HepG2 (cell line): ENCODE measurements around the gene SDC4. TPM values are rescaled to one million over a fixed set of nuclear protein-coding genes. Genes with fewer than 3 reads are reported as not detected.

Experiments used
- ATAC-seq: fragments of 200-7000 bp; cut with Tn5 transposase; 3 replicates; pipeline ENCODE4 v1.9.1; 2020; ENCODE audit warnings: mild to moderate bottlenecking, moderate library complexity
- BruUV-seq: library from RNA; stranded (reverse); fragments of 400-500 nt; replicated peaks from 2 replicates; lab custom pipeline; 2021; lab: Mats Ljungman, UMichigan
- CTCF ChIA-PET: fragments of 300-600 bp; formaldehyde crosslinking; extraction: SDS; loops from one replicate; lab custom pipeline; 2021; ENCODE audit warnings: low total read pairs, inconsistent platforms, low intra/inter-chr PET ratio; lab: Yijun Ruan, JAX
- POLR2A ChIA-PET: fragments of 350-600 bp; sonication (Branson Sonifier 250); formaldehyde crosslinking; loops from one replicate; lab custom pipeline; 2020; ENCODE audit warnings: antibody characterized with exemption, inconsistent platforms; lab: Yijun Ruan, JAX
- DNase-seq: peaks from one replicate; pipeline ENCODE4 v3.0.0-alpha.2; 2015; ENCODE audit warnings: low spot score
- FAIRE-seq: peaks from 3 replicates; lab custom pipeline; 2011; peaks lifted over from hg19 to GRCh38; lab: Jason Lieb, UNC
- H2AFZ ChIP-seq: one replicate; pipeline ENCODE4 v1.6.1; 2011; ENCODE audit warnings: low read length, inconsistent platforms
- H3K27ac ChIP-seq: fragments of 300-600 bp; 3 replicates; pipeline ENCODE4 v1.8.0; 2011; ENCODE audit warnings: mixed run types, mild to moderate bottlenecking, mixed read lengths, low read length, inconsistent platforms; ENCODE audit not compliant: insufficient read depth; ENCODE audit errors: extremely low read length
- H3K27me3 ChIP-seq, 2 experiments: fragments of 200-600 bp in 1 of 2; 2 replicates in 1 of 2; 3 replicates in 1 of 2; pipeline versions ENCODE4 v1.6.0 to v1.8.0; 2011; ENCODE audit warnings: low read length in 2 of 2, mild to moderate bottlenecking in 2 of 2, moderate library complexity in 2 of 2, inconsistent platforms in 1 of 2; ENCODE audit not compliant: insufficient read depth in 2 of 2, control insufficient read depth in 1 of 2
- H3K36me3 ChIP-seq, 2 experiments: fragments of 200-600 bp in 1 of 2; replicated peaks in 1 of 2; 2 replicates in 1 of 2; 3 replicates in 1 of 2; pipeline versions ENCODE4 v1.5.1 to v1.8.0; 2011; ENCODE audit warnings: low read length in 2 of 2, inconsistent platforms in 1 of 2; ENCODE audit not compliant: insufficient read depth in 2 of 2, control insufficient read depth in 1 of 2
- H3K4me1 ChIP-seq: 2 replicates; pipeline ENCODE4 v1.5.1; 2012; ENCODE audit warnings: low read length, inconsistent platforms; ENCODE audit not compliant: insufficient read depth
- H3K4me2 ChIP-seq: 2 replicates; pipeline ENCODE4 v1.6.0; 2011; ENCODE audit warnings: low read depth, low read length, inconsistent platforms
- H3K4me3 ChIP-seq, 3 experiments: fragments of 200-600 bp in 1 of 3; sonication (generic), shearing (Covaris generic) in 1 of 3; replicated peaks in 1 of 3; 2 replicates each; pipeline ENCODE4 v1.5.1; 2011 to 2016; ENCODE audit warnings: low read length in 3 of 3, inconsistent platforms in 2 of 3, low read depth in 2 of 3, mild to moderate bottlenecking in 2 of 3, control low read depth in 1 of 3, mixed read lengths in 1 of 3; ENCODE audit not compliant: insufficient read depth in 1 of 3
- H3K79me2 ChIP-seq: one replicate; pipeline ENCODE4 v1.6.1; 2011; ENCODE audit warnings: low read length, inconsistent platforms; ENCODE audit not compliant: insufficient read depth
- H3K9ac ChIP-seq: 2 replicates; pipeline ENCODE4 v1.6.0; 2011; ENCODE audit warnings: mild to moderate bottlenecking, low read depth, low read length, inconsistent platforms; ENCODE audit not compliant: insufficient read depth
- H3K9me3 ChIP-seq: 2 replicates; pipeline ENCODE4 v1.5.1; 2012; ENCODE audit warnings: mild to moderate bottlenecking, low read length
- H4K20me1 ChIP-seq: 2 replicates; pipeline ENCODE4 v1.6.0; 2011; ENCODE audit warnings: inconsistent platforms, mild to moderate bottlenecking, low read length, moderate library complexity; ENCODE audit not compliant: insufficient read depth
- CEBPZ ChIP-seq: IDR thresholded peaks from 2 replicates; pipeline ENCODE4 v1.6.1; 2012; ENCODE audit warnings: low read length, improper control_type of control experiment
- E2F5 ChIP-seq: sonication (generic); formaldehyde crosslinking; conservative IDR thresholded peaks from 2 replicates; pipeline ENCODE4 v1.4.0; 2020; ENCODE audit warnings: missing genetic modification reagents
- HMGA1 ChIP-seq: sonication (generic); formaldehyde crosslinking; conservative IDR thresholded peaks from 2 replicates; pipeline ENCODE4 v1.4.0; 2020; ENCODE audit warnings: missing genetic modification reagents
- HNF4G ChIP-seq, 2 experiments: sonication (generic) in 1 of 2; formaldehyde crosslinking in 1 of 2; IDR thresholded peaks; 2 replicates each; pipeline versions ENCODE4 v1.4.0 to v1.6.1; 2011 to 2020; ENCODE audit warnings: borderline replicate concordance in 2 of 2, low read depth in 2 of 2, mild to moderate bottlenecking in 2 of 2, low read length in 1 of 2, missing genetic modification reagents in 1 of 2, moderate library complexity in 1 of 2
- LBX2 ChIP-seq: sonication (generic); formaldehyde crosslinking; IDR thresholded peaks from 2 replicates; pipeline ENCODE4 v1.5.0; 2020; ENCODE audit warnings: missing genetic modification reagents, mild to moderate bottlenecking, borderline replicate concordance
- MYC ChIP-seq: sonication (generic); formaldehyde crosslinking; IDR thresholded peaks from 2 replicates; pipeline ENCODE4 v1.9.0; 2021; ENCODE audit warnings: missing genetic modification reagents, borderline replicate concordance
- PHF20 ChIP-seq: sonication (generic); formaldehyde crosslinking; IDR thresholded peaks from 2 replicates; pipeline ENCODE4 v1.5.0; 2020; ENCODE audit warnings: mild to moderate bottlenecking, missing genetic modification reagents
- PREB ChIP-seq: sonication (generic); formaldehyde crosslinking; IDR thresholded peaks from 2 replicates; pipeline ENCODE4 v1.4.0; 2020; ENCODE audit warnings: missing genetic modification reagents
- SAP130 ChIP-seq: IDR thresholded peaks from 2 replicates; pipeline ENCODE4 v1.6.1; 2016; ENCODE audit warnings: low read depth
- ZC3H13 ChIP-seq: sonication (generic); formaldehyde crosslinking; IDR thresholded peaks from 2 replicates; pipeline ENCODE4 v1.8.1; 2023; ENCODE audit warnings: mild to moderate bottlenecking, missing genetic modification reagents, moderate library complexity
- ZNF329 ChIP-seq: sonication (generic); formaldehyde crosslinking; IDR thresholded peaks from 2 replicates; pipeline ENCODE4 v1.9.0; 2021; ENCODE audit warnings: low read depth, mild to moderate bottlenecking, missing genetic modification reagents
- ZNF746 ChIP-seq: sonication (generic); formaldehyde crosslinking; IDR thresholded peaks from 2 replicates; pipeline ENCODE4 v1.8.0; 2022; ENCODE audit warnings: mild to moderate bottlenecking, missing genetic modification reagents
- ZNF792 ChIP-seq: IDR thresholded peaks from 2 replicates; pipeline ENCODE4 v1.6.1; 2016
- ZSCAN30 ChIP-seq: sonication (generic); formaldehyde crosslinking; IDR thresholded peaks from 2 replicates; pipeline ENCODE4 v1.5.0; 2020; ENCODE audit warnings: mild to moderate bottlenecking, missing genetic modification reagents
- WGBS: methylation state at CpG from one replicate; pipeline ENCODE4 v1.1.6; 2017; ENCODE audit warnings: low lambda C conversion rate; 5-methylcytosine and 5-hydroxymethylcytosine counted together
- in situ Hi-C: cut with HindIII; loops from 2 replicates; pipeline ENCODE4 v1.10.0; 2017; ENCODE audit warnings: low pct_unique_long_range_greater_than_20kb; ENCODE audit not compliant: extremely low pct_ligation_motif_present
- intact Hi-C: fragments of 100-400 bp; cut with micrococcal nuclease; formaldehyde crosslinking; loops from one replicate; pipeline ENCODE4 v1.10.0; 2022; ENCODE audit not compliant: unreplicated experiment
- polyA plus RNA-seq, 8 experiments: library from polyadenylated mRNA; depleted of rRNA in 3 of 8; stranded (reverse) in 7 of 8; unstranded in 1 of 8; fragments of >200 nt; fragmentation: Illumina TruSeq in 4 of 8; extraction: Trizol in 4 of 8; gene quantifications; 2 replicates each; pipeline versions ENCODE4 v1.2.1 to v1.2.3, GENCODE V29; 2011 to 2016; ENCODE audit warnings: low read depth in 4 of 8, missing spikeins in 1 of 8, mixed read lengths in 1 of 8; ENCODE audit not compliant: insufficient read depth in 1 of 8
- total RNA-seq, 5 experiments: library from RNA; depleted of rRNA; stranded (reverse); fragments of >200 nt; fragmentation: Illumina TruSeq; extraction: Trizol; gene quantifications; 2 replicates each; pipeline ENCODE4 v1.2.3, GENCODE V29; 2016; ENCODE audit warnings: low read depth in 1 of 5

The SDC4 gene
- total and polyA plus RNA-seq, 2 of the 13 experiments (the other 11 are each of a cell fraction or from before 2014, with no cell fraction given) = 49.0 to 65.1 TPM

GRCh38 chr20:45342855-45343531, 5.2 kb downstream of the SDC4 start (continued):
- peak; percentile 7; the same call in 1 of the 2 replicates for TF ChIP-seq HNF4G (IDR thresholded peaks at IDR 0.05; ENCODE audit: borderline replicate concordance, low read depth, low read length)
- TF ChIP-seq HNF4G (CRISPR knock-in tag; IDR thresholded peaks at IDR 0.05; ENCODE audit: borderline replicate concordance, low read depth) = no peak

GRCh38 chr20:45341939-45342854, 6.0 kb downstream of the SDC4 start:
- no peaks in the 10 kb centered on the region for H3K36me3 ChIP-seq
- intact Hi-C loops = loop anchor here (5.0 kb wide), 2 partner anchors 75 to 630 kb away; partner anchors contain the start of genes PIGT and ZNF335
- in situ Hi-C loops = no loop called here
- H2AFZ ChIP-seq = no peak overlapping the region
- peak; percentile 35 for ATAC-seq
- H3K27me3 ChIP-seq = no peaks in the 10 kb centered on the region; a peak in 1 of 5 replicates
- ChIA-PET CTCF (no interaction called here), POLR2A (interaction anchor here (0.6 to 23.9 kb wide), 20 partner anchors 9 to 1784 kb away, joined by 3 to 1422 read pairs (median 5); partner anchors contain the start of genes PIGT, SDC4, SYS1 and ZSWIM1)
- H3K27ac ChIP-seq = peak overlapping the region; percentile 80
- peaks cover 100% of the 10 kb centered on the region for H3K4me1 ChIP-seq
- H3K9ac ChIP-seq = peak overlapping the region; percentile 66
- peak; percentile 95 for FAIRE-seq
- peak overlapping the region; percentile 99 for H3K4me2 ChIP-seq
- DNase-seq = peak; percentile 94
- peaks cover 61% of the 10 kb centered on the region for H3K79me2 ChIP-seq
- BruUV-seq = no TSS peak
- H3K4me3 ChIP-seq = peak overlapping the region; percentile 49 to 87 (median 54)
- peaks cover 7% of the 10 kb centered on the region; the same call in 1 of the 2 replicates for H4K20me1 ChIP-seq
- WGBS = 2% methylated on average over 14 of the region's 16 CpGs
- no peaks in the 10 kb centered on the region for H3K9me3 ChIP-seq
- TF ChIP-seq LBX2 (peak; percentile 84), MYC (peak; percentile 66; the same call in 1 of the 2 replicates), ZNF792 (CRISPR knock-in tag) (peak; percentile 49; the same call in 1 of the 2 replicates), HMGA1 (CRISPR knock-in tag) (no peak), SAP130 (peak; percentile 80), E2F5 (no peak), PREB (CRISPR knock-in tag) (no peak), ZNF329 (no peak), ZNF746 (CRISPR knock-in tag) (no peak), PHF20 (CRISPR knock-in tag) (no peak), ZSCAN30 (CRISPR knock-in tag) (no peak), ZC3H13 (no peak), CEBPZ (no peak)
